Measurements from ENCODE around the gene SDK2.
"Not testable (repeated sequence)": the region's sequence is repeated elsewhere in the genome, so short reads cannot be mapped to it uniquely, and the experiment has no call there.

SDK2 gene

DNA sequence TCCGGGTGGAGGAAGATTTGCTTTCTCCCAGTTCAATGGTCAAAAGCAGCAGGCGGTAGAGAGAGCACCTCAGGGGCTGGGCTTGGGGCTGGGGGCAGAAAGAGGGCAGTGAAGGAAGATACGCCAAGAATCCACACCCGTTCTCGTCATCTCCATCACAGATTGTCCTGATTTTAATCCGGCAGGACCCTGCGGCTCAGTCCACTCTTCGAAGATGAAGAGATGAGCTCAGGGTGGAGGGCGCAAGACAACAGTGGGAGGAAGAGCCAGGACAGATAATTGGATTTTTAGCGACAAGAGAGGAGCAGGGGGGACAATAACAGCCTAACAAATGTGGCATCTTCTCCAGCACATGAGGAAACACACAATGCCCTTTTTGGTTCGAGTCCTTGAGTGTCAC lies 165.9 kb downstream of the SDK2 start:
- Histone ChIP-seq H3F3A (ENCODE audit: control insufficient read depth, insufficient read depth) (no peaks in the 10 kb centered on the region), H3K79me2 (ENCODE audit: control insufficient read depth, low read length) (no peaks in the 10 kb centered on the region), H3K4me1 (ENCODE audit: control insufficient read depth, low read length) (no peaks in the 10 kb centered on the region), H3K27ac (ENCODE audit: low read depth, low read length) (no peak overlapping the region), H3K4me3 (ENCODE audit: low read length) (no peak overlapping the region), H3K9me2 (replicated peaks; ENCODE audit: control insufficient read depth, low read length) (no peaks in the 10 kb centered on the region), H3K9me3 (ENCODE audit: control insufficient read depth, insufficient read depth, low read length) (no peaks in the 10 kb centered on the region), H4K20me1 (ENCODE audit: control insufficient read depth, insufficient read depth, low read depth, low read length) (no peaks in the 10 kb centered on the region), H3K36me3 (ENCODE audit: control insufficient read depth, low read length) (no peaks in the 10 kb centered on the region), H3K27me3 (ENCODE audit: control insufficient read depth, low read length) (no peaks in the 10 kb centered on the region; the same call in 1 of the 2 replicates), H3K4me2 (ENCODE audit: low read length) (no peak overlapping the region)
- no peak for TF ChIP-seq EZH2phosphoT487 (IDR thresholded peaks at IDR 0.05; ENCODE audit: borderline replicate concordance, low read length)
- TF ChIP-seq, protein P1, sequence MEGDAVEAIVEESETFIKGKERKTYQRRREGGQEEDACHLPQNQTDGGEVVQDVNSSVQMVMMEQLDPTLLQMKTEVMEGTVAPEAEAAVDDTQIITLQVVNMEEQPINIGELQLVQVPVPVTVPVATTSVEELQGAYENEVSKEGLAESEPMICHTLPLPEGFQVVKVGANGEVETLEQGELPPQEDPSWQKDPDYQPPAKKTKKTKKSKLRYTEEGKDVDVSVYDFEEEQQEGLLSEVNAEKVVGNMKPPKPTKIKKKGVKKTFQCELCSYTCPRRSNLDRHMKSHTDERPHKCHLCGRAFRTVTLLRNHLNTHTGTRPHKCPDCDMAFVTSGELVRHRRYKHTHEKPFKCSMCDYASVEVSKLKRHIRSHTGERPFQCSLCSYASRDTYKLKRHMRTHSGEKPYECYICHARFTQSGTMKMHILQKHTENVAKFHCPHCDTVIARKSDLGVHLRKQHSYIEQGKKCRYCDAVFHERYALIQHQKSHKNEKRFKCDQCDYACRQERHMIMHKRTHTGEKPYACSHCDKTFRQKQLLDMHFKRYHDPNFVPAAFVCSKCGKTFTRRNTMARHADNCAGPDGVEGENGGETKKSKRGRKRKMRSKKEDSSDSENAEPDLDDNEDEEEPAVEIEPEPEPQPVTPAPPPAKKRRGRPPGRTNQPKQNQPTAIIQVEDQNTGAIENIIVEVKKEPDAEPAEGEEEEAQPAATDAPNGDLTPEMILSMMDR (IDR thresholded peaks at IDR 0.05; ENCODE audit: low read depth, low read length, poor library complexity, severe bottlenecking) = no peak

DNA sequence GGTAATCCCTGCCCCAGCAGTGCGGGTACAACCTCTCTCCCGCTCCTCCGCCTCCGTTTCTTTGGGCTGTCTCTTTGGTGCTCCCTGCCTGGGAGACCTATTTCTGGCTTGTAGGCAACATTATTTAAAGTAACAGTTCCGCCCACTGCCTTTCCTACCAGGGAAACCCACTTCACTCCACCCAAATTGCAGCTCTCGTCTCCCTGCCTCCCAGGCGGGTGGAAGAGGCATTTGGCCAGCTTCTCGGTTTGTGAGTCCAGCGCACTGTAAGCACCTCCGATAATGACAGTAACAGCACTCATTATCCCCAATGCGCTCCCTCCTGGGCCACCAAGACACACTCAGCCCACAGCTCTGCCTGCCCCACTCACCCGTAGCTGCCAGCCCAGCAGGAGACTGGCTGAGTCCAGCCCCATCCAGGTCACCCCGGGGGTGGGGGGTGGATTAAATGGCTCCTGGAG lies 167.3 kb downstream of the SDK2 start:
- Histone ChIP-seq H3K4me2 (ENCODE audit: low read length) (no peak overlapping the region), H3K36me3 (ENCODE audit: control insufficient read depth, low read length) (no peaks in the 10 kb centered on the region), H3K9me2 (replicated peaks; ENCODE audit: control insufficient read depth, low read length) (no peaks in the 10 kb centered on the region), H4K20me1 (ENCODE audit: control insufficient read depth, insufficient read depth, low read depth, low read length) (no peaks in the 10 kb centered on the region), H3K27ac (ENCODE audit: low read depth, low read length) (no peak overlapping the region), H3K79me2 (ENCODE audit: control insufficient read depth, low read length) (no peaks in the 10 kb centered on the region), H3F3A (ENCODE audit: control insufficient read depth, insufficient read depth) (no peaks in the 10 kb centered on the region), H3K4me3 (ENCODE audit: low read length) (no peak overlapping the region), H3K4me1 (ENCODE audit: control insufficient read depth, low read length) (no peaks in the 10 kb centered on the region), H3K27me3 (ENCODE audit: control insufficient read depth, low read length) (no peaks in the 10 kb centered on the region; the same call in 1 of the 2 replicates), H3K9me3 (ENCODE audit: control insufficient read depth, insufficient read depth, low read length) (no peaks in the 10 kb centered on the region)
- TF ChIP-seq, protein P1 (IDR thresholded peaks at IDR 0.05; ENCODE audit: low read depth, low read length, poor library complexity, severe bottlenecking) = no peak
- no peak for TF ChIP-seq EZH2phosphoT487 (IDR thresholded peaks at IDR 0.05; ENCODE audit: borderline replicate concordance, low read length)

DNA sequence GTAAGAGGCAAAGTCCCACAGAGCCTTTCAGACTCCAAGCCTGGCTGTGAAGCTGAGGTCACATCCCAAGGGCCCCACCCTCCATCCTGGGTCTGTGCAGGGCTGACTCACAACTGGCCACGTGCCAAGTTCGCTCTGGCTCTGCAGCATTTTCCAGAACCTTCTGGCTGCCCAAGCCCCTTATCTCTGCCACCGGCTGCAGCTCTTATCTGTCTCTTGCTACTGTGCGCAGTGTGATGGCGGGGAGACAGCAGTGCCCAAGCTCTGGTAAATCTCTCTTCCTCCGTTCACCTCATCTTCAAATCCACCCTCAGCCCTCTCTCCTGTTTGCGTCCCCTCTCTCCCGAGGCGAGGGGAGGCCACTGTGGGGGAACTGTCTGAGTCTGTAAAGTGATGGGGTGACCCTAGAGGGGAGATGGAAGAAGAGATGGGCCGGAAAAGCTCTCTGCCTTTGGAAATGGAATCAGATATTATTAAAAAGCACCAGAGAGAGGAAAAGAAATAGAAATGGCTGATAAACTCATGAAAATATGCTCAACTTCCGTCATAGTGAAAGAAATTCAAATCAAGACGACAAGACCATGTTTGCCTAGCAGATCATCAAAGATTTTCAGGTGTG lies 169.8 kb downstream of the SDK2 start:
- Histone ChIP-seq H3K4me2 (ENCODE audit: low read length) (no peak overlapping the region), H3K9me2 (replicated peaks; ENCODE audit: control insufficient read depth, low read length) (no peaks in the 10 kb centered on the region), H4K20me1 (ENCODE audit: control insufficient read depth, insufficient read depth, low read depth, low read length) (no peaks in the 10 kb centered on the region), H3K27me3 (ENCODE audit: control insufficient read depth, low read length) (no peaks in the 10 kb centered on the region), H3K4me1 (ENCODE audit: control insufficient read depth, low read length) (no peaks in the 10 kb centered on the region), H3K79me2 (ENCODE audit: control insufficient read depth, low read length) (no peaks in the 10 kb centered on the region), H3K9me3 (ENCODE audit: control insufficient read depth, insufficient read depth, low read length) (no peaks in the 10 kb centered on the region), H3K36me3 (ENCODE audit: control insufficient read depth, low read length) (no peaks in the 10 kb centered on the region), H3K27ac (ENCODE audit: low read depth, low read length) (no peak overlapping the region), H3F3A (ENCODE audit: control insufficient read depth, insufficient read depth) (no peaks in the 10 kb centered on the region), H3K4me3 (ENCODE audit: low read length) (no peak overlapping the region)
- TF ChIP-seq, protein P1 (IDR thresholded peaks at IDR 0.05; ENCODE audit: low read depth, low read length, poor library complexity, severe bottlenecking) = no peak
- TF ChIP-seq EZH2phosphoT487 (IDR thresholded peaks at IDR 0.05; ENCODE audit: borderline replicate concordance, low read length) = no peak

DNA sequence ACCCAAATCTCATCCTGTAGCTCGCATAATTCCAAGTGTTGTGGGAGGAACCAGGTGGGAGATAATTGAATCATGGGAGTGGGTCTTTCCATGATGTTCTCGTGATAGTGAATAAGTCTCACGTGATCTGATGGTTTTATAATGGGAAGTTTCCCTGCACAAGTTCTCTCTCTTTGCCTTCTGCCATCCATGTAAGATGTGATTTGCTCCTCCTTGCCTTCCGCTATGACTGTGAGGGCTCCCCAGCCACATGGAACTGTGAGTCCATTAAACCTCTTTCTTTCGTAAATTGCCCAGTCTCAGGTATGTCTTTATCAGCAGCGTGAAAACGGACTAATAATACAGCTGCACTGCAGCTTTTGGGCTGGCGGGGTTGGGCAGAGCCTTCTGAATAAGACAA lies 171.5 kb downstream of the SDK2 start:
- not testable (repeated sequence) for H3K79me2 ChIP-seq (ENCODE audit: control insufficient read depth, low read length); H4K20me1 ChIP-seq (ENCODE audit: control insufficient read depth, insufficient read depth, low read depth, low read length); H3K4me2 ChIP-seq (ENCODE audit: low read length); H3K9me2 ChIP-seq (replicated peaks; ENCODE audit: control insufficient read depth, low read length); H3F3A ChIP-seq (ENCODE audit: control insufficient read depth, insufficient read depth); H3K4me1 ChIP-seq (ENCODE audit: control insufficient read depth, low read length); H3K27ac ChIP-seq (ENCODE audit: low read depth, low read length); H3K36me3 ChIP-seq (ENCODE audit: control insufficient read depth, low read length); H3K4me3 ChIP-seq (ENCODE audit: low read length); H3K9me3 ChIP-seq (ENCODE audit: control insufficient read depth, insufficient read depth, low read length); H3K27me3 ChIP-seq (ENCODE audit: control insufficient read depth, low read length)

Measured in DOHH2 (cell line).